ENCODE results near the gene SEMA3F.
A peak's percentile ranks its signal among the peaks of the same experiment; 100 is the strongest.

SEMA3F gene

DNA sequence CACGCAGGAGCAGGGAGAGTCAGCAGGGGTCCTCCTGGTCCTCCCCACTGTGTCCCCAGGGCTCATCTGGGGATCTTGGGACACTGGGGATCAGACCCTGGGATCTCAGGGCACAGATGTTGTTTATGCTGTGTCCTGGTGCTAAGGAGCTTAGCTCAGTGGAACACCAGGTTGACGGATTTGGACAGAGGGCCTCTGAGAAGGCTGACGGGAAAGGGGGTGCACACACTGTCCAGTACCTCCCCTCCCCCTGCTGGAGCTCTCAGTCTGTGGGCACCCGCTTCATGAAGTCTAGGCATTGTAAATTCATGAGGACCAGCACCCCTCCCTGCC, 21.9 kb upstream of the SEMA3F start:
- no peak for DNase-seq

DNA sequence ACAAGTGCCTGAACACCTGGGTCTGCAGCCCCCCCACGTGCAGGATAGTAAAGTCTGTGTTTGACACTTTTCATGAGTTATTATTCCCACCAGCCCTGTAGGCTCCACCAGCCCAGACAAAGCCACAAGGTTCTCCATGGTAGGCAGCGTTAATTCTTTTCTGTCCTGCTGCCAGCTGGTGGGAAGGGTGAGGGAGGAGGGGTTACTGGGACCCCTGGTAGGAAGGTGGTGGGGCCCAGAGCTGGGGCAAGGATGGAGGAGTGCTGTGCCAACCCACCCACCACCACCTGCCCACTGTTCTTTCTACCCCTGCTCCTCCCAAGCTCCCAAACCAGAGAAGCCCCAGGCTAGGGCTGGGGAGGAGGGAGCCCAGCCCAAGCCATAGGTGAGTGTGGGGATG, 20.8 kb upstream of the SEMA3F start:
- DNase-seq = no peak

DNA sequence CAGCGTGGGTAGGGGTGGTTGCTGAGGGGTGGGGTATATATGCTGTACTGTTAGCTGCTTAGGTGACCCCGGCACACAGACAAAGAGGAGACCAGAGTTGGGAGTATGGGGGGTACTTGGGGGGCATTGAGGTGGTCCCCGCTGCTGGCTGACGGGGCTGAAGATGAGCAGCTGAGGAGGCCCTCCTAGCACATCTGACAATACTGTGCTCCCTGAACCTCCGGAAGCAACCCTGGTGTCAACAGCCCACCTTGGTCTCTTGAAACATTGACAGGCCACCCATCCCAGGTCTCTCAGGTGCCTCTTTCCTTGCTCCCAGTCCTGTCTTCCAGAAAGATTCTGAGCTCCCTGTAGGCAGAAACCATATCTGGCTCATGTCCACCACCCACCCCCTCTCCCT, 19.2 kb upstream of the SEMA3F start:
- no peak for DNase-seq

DNA sequence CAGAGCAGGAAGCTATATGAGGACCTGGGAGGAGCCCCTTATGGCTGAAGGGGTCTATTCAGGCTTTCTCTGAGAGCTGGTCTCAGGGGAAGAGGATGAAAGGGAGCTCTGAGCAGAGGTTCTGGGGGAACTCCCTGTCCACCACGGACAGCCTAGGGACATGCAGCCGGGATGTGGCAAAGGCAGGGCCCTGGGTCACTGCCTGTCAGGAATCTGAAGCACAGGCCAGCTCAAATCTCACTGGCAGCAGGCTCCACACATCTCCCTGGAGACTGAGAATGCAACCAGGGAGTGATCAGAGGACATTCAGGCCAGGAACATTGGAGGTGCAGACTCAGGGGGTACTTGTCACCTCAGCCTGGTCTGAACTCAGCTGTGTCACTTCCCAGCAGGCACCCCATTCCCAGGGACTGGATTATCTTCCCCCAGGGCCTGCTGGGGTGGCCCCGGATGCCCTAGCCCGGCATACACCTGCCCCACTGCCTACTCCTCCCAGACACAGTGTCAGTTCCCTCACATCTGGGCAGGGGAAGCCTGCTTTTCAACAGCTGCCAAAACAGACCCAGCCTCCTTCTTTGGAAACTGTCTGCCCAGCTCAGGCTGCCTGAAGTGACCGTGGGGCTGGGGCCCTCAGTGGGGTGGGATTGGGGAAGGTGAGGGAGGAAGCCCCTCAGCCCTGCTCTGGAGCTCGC, 18.3 kb upstream of the SEMA3F start:
- DNase-seq = no peak

DNA sequence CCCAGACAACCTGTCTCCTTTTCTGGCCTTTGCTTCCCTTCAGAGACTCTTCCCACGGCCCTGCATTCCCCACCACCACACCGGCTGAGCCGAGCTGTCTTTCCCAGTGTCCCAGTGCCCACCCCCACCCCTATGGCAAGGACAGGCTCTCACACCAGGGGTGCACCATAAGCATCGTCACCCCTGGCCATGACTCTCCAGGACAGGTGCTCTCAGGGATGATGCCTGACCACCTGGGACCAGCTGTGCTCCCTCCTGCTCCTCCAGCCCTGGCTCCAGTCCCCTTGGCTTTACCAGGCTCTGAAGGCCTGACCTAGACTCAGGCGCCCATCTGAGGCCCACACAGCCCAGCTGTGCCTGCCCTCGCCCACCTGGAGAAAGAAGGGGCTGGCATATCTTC, 17.6 kb upstream of the SEMA3F start:
- DNase-seq = no peak

DNA sequence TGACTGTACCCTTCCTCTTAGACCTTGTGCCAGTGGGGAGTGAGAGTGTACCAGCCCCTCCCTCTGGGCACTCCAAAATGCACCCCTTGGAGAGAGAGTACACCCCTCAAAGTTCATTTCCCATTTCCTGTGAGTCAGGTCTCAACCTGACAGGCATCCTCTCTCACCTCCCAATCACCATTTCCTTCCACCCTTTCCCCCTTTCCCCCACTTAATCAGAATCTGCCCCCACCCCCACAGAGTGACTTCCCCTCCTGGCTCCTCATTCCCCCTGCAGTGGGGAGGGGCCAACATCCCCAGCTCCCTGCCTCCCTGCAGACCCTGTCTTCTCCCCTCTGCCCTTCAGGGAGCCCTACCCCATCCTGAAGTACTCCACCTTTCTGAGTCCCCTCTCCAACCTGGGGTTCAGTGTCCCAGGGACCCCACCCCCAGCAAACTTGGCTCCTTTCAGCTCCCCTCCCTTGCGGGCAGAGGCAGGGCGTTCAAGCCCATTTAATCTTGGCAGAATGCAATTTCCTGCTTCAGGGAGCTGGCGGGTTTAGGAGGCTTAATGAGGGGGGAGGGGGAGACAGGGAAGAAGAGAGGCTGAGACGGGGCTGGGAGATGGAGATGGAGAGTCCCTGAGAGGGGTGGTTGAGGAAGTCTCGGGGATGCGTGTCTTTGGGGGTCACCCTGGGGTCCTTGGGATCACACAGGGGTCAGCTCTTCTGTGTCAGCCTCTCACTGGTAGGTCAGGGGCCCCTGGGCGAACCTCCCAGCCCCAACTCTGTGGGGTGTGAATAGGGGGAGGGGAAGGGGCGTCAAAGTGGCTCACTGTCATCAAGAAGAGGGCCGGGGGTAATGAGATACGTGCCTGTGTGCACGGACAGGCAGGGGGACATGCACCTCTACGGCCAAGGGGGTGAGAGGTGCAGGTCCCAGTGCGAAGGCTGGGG, 16.6 kb upstream of the SEMA3F start:
- peak; percentile 37 for DNase-seq

DNA sequence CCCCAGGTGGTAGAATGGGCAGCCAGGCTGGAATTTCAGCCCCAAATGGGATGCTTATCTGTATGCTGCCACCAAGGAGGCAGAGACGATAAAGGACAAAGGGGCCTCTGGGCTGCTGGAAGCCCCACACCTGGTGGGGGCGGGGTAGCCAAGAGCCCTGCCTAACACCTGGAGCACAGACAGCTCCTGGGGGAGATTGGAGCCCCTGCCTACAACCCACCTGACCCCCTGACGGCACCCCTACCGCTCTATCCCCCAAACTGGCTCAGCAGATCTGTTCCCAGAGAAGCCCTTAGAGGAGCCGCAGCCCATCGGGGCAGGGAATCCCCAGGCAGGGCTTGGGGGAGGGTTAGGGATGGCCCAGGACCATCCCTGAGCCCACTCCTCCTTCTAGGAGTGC, 15.8 kb upstream of the SEMA3F start:
- DNase-seq = no peak

DNA sequence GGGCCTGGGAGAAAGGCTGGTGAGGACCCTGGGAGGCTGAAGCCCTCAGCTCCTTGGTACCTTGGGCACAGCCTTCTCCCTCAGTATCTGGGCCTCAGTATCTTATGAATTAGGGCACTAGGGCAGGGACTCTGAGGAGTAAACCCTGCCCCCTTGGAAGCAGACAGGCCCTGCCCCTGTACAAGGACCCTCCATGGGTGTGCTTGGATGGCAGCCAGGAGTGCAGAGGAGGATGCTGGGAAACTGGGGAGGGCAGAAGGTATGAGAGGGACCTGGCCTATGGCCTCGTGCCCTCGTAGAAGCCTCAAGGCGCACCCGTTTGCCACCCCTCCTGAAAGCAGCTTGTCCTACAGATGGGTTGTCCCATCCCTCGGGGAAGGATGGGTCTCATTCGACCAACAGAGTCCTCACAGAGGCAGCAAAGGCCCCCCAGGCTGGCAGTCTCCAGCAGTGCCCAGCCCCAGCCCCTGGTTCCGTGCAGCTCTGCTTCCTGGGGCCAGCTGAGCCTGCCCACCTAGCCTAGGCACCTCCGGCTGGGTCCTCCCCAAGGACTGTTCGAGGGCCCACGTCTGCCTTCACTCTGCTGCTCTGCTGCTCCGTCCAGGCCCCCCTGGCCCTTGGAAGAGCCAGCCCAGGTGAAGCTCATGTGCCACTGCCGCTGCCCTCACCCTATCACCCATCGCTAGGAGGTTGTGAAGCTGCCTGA, 15.3 kb upstream of the SEMA3F start:
- DNase-seq = peak; percentile 42

DNA sequence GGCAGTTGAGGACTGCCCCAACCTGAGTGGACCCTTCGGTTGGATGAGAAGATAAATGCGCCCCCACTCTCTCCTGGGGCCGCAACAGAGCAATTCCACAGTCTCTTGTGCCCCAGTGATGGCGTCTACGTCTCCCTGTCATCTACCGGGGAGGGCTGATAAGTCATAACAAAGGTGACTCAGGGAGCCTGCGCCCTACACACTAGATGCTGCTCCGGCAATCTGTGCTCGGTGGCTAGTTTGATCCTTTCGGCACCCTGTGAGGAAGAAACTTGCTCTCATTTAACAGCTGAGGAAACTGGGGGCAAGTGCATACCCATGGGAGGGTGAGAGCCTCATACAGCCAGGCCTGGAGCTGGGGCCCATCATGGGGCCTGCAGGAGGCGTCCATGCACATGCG, 14.1 kb upstream of the SEMA3F start:
- DNase-seq = no peak

DNA sequence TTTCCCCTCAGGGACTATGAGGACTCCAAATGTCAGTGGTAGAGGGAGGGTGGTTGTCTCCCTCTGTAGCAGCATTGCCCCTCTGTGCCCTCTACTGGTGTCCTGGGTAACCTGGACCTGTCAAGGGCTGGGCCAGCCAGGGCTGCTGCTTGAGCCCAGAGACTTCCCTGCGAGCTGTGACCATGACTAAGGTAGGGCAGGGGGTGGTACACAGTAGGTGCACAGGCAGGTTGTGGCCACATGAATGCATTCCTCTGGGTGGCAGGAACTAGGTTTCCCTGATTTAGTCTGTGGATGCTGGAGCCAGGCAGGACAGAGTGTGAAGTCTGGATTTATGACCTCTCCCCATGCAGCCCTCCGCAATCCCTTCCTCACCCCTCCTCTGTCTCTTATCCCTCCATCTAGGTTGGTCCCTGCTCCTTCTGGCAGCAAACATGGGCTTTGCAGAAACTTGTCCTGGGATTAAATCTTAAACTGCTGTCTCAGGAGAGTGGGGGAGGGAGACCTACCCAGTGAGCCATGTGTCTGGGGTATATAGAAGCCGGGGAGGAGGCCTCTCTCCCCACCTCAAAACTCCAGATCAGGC, 8.7 kb upstream of the SEMA3F start:
- DNase-seq = no peak

DNA sequence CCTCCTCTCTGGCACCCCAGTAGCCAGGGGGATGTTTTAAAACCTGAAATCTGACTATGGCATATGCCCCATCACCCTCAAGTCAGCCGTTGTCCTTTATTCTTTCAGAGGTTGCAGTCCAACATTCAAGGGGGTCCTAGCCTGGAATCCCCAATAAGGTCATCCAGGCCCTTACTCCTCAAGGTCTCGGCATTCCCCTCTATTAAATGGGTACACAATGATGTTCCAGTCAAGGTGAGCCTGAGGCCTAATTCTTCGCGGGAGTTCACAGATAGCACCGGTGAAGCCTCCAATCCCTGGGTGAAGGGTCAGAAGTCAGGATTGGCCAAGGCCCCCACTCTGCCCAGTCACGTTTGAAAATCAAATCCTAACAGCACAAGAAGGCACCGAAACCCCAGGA, 8.1 kb upstream of the SEMA3F start:
- no peak for DNase-seq

DNA sequence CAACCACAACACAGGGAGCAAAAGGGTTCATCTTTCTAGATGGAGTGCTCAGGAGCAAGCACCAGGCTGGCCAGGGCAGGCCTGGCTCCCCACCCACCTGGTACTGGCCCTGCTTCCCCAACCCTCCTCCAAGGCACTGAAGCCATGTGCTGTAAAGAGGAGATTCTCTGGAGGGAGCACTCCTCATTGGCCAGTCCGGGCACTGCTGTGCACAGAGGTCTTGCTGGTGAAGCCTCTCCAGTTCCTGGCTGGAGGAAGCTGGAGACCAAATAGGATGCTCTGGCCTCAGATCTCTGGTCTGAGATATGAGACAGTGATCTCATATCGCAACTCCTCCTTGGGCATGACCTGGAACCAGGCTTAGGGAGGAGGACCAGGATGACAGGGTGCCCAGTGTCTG, 7.7 kb upstream of the SEMA3F start:
- DNase-seq = no peak

DNA sequence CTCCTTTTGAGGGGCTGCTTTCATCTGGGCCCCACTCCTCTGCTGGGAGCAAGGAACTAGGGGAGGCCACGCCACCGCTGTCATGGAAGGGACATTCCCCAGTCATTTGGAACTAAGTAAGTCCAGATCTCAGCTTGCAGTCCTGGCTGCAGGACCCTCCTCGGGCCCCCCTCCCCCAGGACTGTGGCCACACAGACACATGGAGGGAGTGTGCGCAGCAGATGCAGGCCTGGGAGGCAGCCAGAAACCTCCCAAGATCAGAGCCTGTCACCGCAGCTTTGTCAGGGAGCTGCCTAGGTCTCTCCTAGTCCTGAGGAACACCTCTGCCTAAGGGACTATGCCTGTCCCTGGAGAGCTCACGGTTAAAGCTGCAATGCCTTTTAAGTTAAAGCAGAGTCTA, 7.3 kb upstream of the SEMA3F start:
- no peak for DNase-seq

DNA sequence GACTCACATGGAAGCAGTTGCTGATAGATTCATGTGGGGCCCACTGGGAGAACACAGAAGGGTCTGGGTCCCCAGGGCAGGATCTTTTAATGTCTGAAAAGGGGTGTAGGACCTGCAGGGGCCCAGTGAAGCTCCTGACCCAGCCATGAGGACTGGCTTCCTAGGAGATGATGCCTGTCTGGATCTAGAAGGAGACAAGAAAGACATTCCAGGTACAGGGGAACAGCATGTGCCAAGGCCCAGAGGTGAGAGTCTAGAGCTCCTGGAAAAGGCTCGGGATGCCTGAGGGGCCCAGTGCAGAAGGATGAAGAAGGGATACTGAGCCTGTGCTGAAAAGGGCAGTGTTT, 4.7 kb upstream of the SEMA3F start:
- no peak for DNase-seq

DNA sequence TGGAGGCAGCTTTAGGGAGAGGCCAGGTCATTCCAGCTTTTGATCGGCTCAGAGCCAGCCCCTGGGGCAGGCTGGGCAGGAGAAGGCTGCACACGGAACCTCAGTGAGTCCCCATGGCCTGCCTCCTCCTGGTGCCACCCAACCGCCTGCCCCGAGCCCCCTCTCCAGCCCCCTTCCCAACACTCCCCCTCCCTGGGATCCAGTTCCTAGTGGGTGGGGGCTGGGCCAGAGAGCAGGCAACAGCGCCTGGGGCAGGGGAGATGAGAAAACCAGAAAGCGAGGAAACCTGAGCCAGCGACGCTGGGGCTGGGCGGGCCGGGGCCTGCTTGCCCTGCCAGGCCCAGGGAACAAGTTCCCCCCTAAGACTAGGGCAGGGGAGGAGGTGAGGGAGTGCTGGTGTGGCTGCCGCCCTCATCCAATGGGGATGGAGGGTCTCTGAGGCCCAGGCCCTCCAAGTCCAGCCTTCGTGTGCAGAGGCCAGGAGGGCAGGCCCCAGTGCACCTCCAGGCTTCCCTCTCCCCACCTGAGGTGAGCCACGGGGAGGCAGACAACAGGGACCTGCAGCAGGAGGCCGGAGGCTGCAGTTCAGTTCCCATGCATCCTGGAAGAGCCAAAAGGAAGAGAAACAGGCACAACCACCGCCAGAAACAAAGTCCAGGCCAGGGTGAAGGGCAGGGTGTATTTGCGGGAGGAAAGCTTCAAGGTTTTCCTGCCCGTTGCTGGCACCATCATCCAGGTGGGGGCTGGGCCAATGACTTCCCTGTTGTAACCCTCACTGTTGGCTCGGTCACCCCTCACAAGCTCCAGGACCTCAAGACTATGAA, 4.0 kb upstream of the SEMA3F start:
- DNase-seq = no peak

DNA sequence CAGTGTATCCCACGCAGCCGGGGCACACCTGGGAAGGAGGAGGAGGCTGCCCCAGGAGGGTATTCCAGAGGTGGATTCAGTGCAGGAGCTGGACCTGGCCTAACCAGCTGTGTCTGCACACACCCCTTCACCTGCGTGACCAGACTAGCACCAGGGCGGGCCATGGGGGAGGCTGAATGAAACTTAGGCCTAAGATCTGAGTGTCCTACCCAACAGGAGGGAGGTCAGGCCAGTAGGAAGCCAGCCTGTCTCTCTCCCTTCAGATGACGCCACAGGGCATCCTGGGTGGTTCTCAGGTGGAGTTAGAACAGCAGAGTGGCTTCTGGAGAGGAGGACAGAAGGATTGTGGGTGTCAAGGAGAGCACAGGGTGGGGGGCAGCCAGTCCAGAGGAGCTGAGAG, 3.4 kb upstream of the SEMA3F start:
- DNase-seq = no peak

DNA sequence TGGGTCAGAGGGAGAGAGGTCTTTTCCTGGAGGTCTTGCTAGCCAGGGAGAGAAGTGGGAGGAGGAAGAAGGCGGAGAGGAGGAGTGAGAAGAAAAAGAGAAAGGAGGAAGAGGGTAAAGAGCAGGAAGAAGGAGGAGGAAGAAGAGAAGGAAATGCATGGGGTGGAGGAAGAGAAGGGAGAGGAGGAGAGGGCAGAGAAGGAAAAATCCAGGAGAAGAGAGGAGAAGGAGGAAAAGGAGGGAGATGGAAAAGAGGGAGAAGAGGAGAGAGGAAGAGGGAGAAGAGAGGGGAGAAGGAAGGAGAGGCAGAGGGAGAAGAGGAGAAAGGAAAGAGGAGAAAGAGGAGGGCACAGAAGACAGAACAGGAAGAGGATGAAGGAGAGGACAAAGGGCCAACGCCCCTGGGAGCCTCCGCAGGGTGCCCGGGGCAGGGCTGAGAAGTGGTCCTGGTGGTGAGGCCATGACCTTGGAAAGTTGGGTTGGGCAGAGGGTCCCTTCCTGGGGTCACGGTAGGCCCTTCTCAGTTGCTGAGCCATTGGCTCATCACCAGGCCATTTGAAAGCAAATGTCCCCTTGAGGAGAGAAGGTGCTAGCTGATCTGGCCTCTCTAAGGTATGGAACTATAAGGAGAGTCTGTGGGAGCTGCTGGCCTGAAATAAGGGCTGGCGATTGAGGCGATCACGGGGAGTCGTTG, 1.2 kb upstream of the SEMA3F start:
- no peak for DNase-seq

DNA sequence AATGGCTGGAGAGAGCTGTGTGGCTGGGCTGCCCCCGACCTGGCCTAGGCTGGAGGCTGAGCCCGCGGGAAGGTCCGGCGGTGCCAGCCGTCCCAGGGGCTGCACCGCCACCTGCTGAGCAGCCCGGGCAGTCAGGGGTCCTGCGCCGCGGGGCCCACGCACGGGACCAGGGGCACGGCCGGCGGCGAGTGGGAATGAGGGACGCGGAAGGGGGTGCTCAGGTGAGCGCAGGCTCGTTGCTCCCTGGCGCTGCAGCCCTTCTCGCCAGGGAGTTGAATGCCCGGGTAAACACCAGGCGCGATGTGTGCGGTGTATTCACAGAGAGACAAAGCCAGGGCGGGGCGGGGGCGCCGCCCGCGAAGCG, 666 bp upstream of the SEMA3F start:
- peak; percentile 67 for DNase-seq

DNA sequence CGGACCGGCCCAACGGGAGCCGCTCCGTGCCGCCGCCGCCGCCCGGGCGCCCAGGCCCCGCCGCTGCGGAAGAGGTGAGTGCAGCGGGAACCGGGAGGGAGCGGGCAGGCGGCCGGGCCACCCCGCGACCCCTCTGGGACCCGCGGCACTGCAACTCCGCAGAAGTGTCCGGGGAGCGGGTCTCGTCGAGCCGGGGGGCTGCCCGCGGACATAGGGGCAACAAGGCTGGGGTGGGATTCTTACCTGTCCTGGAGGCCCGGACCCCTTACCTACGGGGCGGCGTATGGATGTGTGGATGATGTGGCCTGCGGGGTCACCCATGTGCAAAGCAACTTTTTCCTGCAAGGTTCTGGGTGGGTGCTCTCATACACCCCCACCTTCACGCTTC, 361 bp downstream of the SEMA3F start:
- DNase-seq = no peak

DNA sequence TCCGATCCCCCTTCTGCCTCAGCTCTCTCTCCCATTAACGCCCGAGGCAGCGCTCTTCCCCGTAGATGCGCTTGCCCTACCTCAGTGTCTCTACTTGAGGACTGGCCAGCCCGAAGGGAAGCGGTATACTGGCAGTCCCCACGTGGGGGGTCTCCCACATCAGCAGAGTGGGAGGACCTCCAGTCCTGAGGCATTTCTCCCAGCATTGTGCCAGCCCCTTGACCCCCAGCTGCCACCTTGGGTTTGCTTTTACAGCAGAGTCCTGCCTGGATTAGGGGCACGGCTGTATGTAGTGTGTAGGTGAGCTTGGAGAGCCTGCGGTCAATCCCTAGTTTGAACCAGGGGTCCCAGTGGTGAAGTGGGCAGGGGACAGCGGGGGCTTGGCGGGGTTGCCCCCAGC, 767 bp downstream of the SEMA3F start:
- DNase-seq = no peak

DNA sequence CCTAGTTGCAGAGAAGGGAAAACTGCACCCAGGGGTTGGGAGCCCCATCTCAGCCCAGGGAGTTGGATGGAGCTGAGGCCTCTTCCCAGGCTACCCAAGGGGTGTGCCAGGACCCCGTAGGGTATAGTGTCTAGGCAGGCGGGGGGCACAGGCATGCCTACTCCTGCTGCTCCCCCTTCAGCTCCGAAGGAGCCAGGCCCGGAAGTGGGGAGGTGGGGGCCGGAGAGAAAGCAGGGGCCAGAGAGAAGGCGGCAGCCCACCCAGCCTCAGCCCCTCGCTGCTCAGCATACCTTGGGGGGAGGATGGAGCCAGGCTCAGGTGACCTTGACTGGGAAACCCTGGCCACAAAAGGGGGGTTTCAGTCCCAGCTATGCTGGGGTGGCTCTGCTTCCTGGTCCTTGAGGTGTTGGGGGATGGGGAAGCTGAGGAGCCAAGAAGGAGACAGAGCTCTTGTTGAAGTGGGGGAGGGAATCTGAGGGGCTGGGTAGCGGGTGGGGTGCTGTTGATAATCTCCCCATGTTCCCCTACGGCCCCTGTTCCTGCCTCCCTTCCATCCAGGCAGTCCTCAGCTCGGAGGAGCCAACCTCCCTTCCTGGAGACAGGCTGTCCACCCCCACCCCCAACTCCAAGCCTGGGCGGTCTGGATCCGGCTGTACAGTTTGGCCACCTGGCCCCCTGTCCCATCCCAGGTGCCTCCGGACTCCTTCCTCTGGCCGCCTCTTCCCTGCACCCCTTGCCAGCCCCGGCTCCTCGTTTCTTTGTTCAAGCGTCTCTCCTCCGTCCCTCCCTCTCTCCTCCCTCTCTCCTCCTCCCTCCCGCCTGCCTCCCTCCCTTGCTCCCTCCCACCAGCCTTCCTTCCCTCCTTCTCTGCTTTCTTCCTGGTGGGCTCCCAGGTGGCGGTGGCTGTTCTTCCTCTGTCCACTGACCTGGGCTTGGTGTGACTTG, 1.7 kb downstream of the SEMA3F start:
- no peak for DNase-seq

Data from NCI-H345 (cell line).